ENCODE measurements around the gene CPXM1. TPM values are rescaled to one million over a fixed set of nuclear protein-coding genes. Genes with fewer than 3 reads are reported as not detected.

Gene CPXM1
- total RNA-seq, 1 donor from 2014 or later, result 0.69 TPM

- TF ChIP-seq CTCF (IDR thresholded peaks at IDR 0.05; ENCODE audit: borderline replicate concordance), result no peak
- H3K27ac ChIP-seq (replicated peaks), result no peak overlapping the region
- H3K9me3 ChIP-seq (replicated peaks), result no peaks in the 10 kb centered on the region
- no peak for DNase-seq
- peaks cover 51% of the 10 kb centered on the region for H3K27me3 ChIP-seq (ENCODE audit: low read depth)
- no peaks in the 10 kb centered on the region for H3K4me1 ChIP-seq
- no peaks in the 10 kb centered on the region for H3K36me3 ChIP-seq
- intact Hi-C loops (cut with micrococcal nuclease), result no loop called here
- no peak overlapping the region for H3K4me3 ChIP-seq
Measured at GRCh38 chr20:2829376-2829775, 28.9 kb upstream of the CPXM1 start.

- H3K27me3 ChIP-seq (ENCODE audit: low read depth), result peaks cover 57% of the 10 kb centered on the region
- H3K4me3 ChIP-seq, result no peak overlapping the region
- H3K27ac ChIP-seq (replicated peaks), result no peak overlapping the region
- intact Hi-C loops (cut with micrococcal nuclease), result no loop called here
- no peaks in the 10 kb centered on the region for H3K4me1 ChIP-seq
- no peak for DNase-seq
- H3K9me3 ChIP-seq (replicated peaks), result no peaks in the 10 kb centered on the region
- H3K36me3 ChIP-seq, result no peaks in the 10 kb centered on the region
- no peak for TF ChIP-seq CTCF (IDR thresholded peaks at IDR 0.05; ENCODE audit: borderline replicate concordance)
Measured at GRCh38 chr20:2826655-2827054, 26.2 kb upstream of the CPXM1 start.

GRCh38 chr20:2825761-2826160 is 25.3 kb upstream of the CPXM1 start:
- no peak for DNase-seq
- H3K4me1 ChIP-seq, result peaks cover 5% of the 10 kb centered on the region
- H3K27me3 ChIP-seq (ENCODE audit: low read depth), result peaks cover 66% of the 10 kb centered on the region
- H3K4me3 ChIP-seq, result no peak overlapping the region
- H3K27ac ChIP-seq (replicated peaks), result no peak overlapping the region
- H3K36me3 ChIP-seq, result no peaks in the 10 kb centered on the region
- no peak for TF ChIP-seq CTCF (IDR thresholded peaks at IDR 0.05; ENCODE audit: borderline replicate concordance)
- H3K9me3 ChIP-seq (replicated peaks), result no peaks in the 10 kb centered on the region
- intact Hi-C loops (cut with micrococcal nuclease), result no loop called here

- no peaks in the 10 kb centered on the region for H3K36me3 ChIP-seq
- H3K4me1 ChIP-seq, result peaks cover 13% of the 10 kb centered on the region
- peaks cover 68% of the 10 kb centered on the region for H3K27me3 ChIP-seq (ENCODE audit: low read depth)
- TF ChIP-seq CTCF (IDR thresholded peaks at IDR 0.05; ENCODE audit: borderline replicate concordance), result no peak
- no peaks in the 10 kb centered on the region for H3K9me3 ChIP-seq (replicated peaks)
- DNase-seq, result no peak
- no peak overlapping the region for H3K27ac ChIP-seq (replicated peaks)
- intact Hi-C loops (cut with micrococcal nuclease), result no loop called here
- H3K4me3 ChIP-seq, result no peak overlapping the region
Measured at GRCh38 chr20:2822073-2822472, 21.6 kb upstream of the CPXM1 start.

GRCh38 chr20:2820896-2821869 is 20.8 kb upstream of the CPXM1 start:
- no peak for DNase-seq
- Histone ChIP-seq H3K4me3 (peak overlapping the region; percentile 37), H3K27me3 (ENCODE audit: low read depth) (peaks cover 65% of the 10 kb centered on the region), H3K36me3 (no peaks in the 10 kb centered on the region), H3K9me3 (replicated peaks) (no peaks in the 10 kb centered on the region), H3K27ac (replicated peaks) (no peak overlapping the region), H3K4me1 (peaks cover 13% of the 10 kb centered on the region)
- TF ChIP-seq CTCF (IDR thresholded peaks at IDR 0.05; ENCODE audit: borderline replicate concordance), result no peak
- intact Hi-C loops (cut with micrococcal nuclease), result no loop called here

Data from left ventricle myocardium inferior (tissue), 1 donor.